Measurements from ENCODE around the gene STAB1. TPM values are rescaled to one million over a fixed set of nuclear protein-coding genes. Genes with fewer than 3 reads are reported as not detected.

STAB1 gene
- total RNA-seq, 1 donor from 2014 or later, result 6.3 TPM

DNA sequence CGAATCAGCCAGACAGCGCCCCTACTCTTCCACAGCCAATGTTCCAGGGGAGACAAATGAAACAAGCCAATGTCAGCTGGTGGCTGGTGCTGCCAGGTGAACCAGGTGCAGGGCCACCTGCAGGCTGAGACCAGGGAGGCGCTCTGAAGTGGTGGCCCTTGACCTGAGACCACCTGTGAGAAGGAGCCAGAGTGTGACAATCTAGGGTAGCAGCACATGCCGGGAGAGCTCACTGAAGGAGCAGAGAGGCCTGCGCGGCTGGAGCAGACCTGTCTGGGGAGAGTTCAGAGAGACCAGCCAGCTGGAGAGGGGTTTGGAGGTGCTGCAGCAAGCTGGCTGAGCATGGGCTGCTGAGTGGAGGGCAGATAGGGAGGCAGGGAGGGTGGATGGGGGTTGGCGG is 693 bp upstream of the STAB1 start:
- Mint-ChIP-seq H3K4me1 (ENCODE audit: low read depth, unreplicated experiment) (peaks cover 10% of the 10 kb centered on the region), H3K27ac (ENCODE audit: unreplicated experiment) (no peak overlapping the region), H3K36me3 (ENCODE audit: unreplicated experiment) (no peaks in the 10 kb centered on the region), H3K4me3 (ENCODE audit: unreplicated experiment) (no peak overlapping the region), H3K27me3 (ENCODE audit: unreplicated experiment) (peaks cover 12% of the 10 kb centered on the region), H3K9me3 (ENCODE audit: unreplicated experiment) (peaks cover 3% of the 10 kb centered on the region)
- TF ChIP-seq, protein P1, sequence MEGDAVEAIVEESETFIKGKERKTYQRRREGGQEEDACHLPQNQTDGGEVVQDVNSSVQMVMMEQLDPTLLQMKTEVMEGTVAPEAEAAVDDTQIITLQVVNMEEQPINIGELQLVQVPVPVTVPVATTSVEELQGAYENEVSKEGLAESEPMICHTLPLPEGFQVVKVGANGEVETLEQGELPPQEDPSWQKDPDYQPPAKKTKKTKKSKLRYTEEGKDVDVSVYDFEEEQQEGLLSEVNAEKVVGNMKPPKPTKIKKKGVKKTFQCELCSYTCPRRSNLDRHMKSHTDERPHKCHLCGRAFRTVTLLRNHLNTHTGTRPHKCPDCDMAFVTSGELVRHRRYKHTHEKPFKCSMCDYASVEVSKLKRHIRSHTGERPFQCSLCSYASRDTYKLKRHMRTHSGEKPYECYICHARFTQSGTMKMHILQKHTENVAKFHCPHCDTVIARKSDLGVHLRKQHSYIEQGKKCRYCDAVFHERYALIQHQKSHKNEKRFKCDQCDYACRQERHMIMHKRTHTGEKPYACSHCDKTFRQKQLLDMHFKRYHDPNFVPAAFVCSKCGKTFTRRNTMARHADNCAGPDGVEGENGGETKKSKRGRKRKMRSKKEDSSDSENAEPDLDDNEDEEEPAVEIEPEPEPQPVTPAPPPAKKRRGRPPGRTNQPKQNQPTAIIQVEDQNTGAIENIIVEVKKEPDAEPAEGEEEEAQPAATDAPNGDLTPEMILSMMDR (IDR thresholded peaks at IDR 0.05; ENCODE audit: partially characterized antibody, unreplicated experiment), result no peak
- DNase-seq, result no peak

DNA sequence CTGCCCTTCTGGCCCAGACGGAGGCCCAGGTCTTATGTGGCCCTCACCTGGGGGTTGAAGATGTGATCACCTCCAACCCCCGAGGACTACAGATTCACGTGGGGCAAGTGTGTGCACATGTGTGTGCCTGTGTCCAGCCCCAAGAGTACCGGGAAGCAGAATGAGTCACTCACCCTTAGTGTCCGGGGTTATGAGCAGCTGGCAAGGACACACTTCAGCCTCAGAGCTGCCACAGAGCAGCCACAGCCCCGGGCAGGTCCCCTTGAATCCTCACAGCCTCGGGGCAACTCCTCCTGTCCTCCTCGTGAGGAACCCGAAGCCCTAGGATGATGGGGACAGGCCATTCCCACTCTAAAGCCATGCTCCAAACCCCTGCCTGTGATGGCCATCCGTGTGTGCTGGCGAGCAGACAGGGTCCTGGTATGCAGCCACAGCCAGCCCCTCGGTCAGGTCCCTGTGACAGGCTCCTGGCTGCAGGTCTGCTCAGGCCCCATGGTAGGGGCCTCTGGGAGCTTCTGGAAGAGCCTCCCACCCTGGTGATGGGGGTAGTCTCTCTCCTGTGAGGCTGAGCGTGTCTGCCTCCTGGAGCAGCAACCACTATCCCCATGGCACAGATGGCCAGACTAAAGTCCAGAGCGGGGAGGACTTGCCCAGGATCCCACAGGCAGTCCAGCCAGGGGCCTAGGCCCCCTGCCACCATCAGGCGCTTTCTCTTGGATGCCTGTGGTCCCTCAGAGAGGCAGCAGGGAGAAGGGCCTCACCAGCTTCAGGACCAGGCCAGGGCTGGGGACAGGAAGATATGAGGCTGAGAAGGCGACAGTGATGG is 852 bp downstream of the STAB1 start:
- DNase-seq, result no peak
- H3K4me1 Mint-ChIP-seq (ENCODE audit: low read depth, unreplicated experiment), result peaks cover 18% of the 10 kb centered on the region
- no peaks in the 10 kb centered on the region for H3K36me3 Mint-ChIP-seq (ENCODE audit: unreplicated experiment)
- H3K27me3 Mint-ChIP-seq (ENCODE audit: unreplicated experiment), result peaks cover 11% of the 10 kb centered on the region
- no peaks in the 10 kb centered on the region for H3K9me3 Mint-ChIP-seq (ENCODE audit: unreplicated experiment)
- no peak overlapping the region for H3K4me3 Mint-ChIP-seq (ENCODE audit: unreplicated experiment)
- TF ChIP-seq, protein P1 (IDR thresholded peaks at IDR 0.05; ENCODE audit: partially characterized antibody, unreplicated experiment), result no peak
- peak overlapping the region; percentile 28 for H3K27ac Mint-ChIP-seq (ENCODE audit: unreplicated experiment)

DNA sequence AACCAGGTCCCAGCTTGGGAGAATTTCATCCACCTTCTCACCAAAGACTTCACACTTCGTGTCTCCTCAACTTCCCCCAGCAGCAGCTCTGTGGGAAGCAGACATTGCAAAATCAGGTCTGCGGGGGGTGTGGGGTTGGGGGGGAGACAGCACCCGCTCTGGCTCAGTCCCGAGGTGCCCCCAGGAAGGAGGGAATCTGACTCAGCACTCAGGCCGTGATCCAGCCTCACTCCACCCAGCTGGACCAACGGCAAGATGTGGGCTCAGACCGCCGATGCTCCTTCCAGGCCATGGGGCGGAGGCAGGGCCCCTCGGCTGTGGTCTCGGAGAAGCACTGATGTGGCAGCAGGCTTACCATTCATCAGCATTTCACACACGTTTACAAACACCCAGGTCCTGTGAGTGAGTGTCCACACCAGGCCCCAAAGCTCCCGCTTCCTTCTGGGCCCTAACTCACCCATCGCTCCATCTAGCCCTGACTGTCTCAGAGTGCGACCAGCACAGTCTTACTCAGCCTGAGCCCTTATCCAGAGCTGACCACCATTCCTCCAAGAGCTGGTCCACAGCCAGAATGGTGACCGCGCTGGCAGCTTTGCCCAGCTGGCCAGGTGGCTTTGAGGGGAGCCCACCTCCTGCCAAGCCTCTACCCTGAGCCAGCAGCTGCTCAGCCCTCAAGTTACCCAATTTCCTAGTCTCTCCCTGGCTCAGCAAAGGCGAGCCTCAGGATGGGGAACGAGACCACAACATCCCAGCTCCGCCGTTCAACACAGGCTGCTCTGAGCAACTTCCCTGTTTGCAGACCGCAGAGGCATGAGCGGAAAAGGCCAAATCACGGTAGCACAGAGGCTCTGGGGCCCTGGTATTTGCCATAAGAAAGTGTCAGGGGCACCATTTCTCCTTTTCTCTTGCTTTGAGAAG is 3.3 kb downstream of the STAB1 start:
- no peak for DNase-seq
- Mint-ChIP-seq H3K27me3 (ENCODE audit: unreplicated experiment) (peaks cover 11% of the 10 kb centered on the region), H3K36me3 (ENCODE audit: unreplicated experiment) (no peaks in the 10 kb centered on the region), H3K4me1 (ENCODE audit: low read depth, unreplicated experiment) (peaks cover 14% of the 10 kb centered on the region), H3K4me3 (ENCODE audit: unreplicated experiment) (no peak overlapping the region), H3K27ac (ENCODE audit: unreplicated experiment) (no peak overlapping the region), H3K9me3 (ENCODE audit: unreplicated experiment) (no peaks in the 10 kb centered on the region)
- TF ChIP-seq, protein P1 (IDR thresholded peaks at IDR 0.05; ENCODE audit: partially characterized antibody, unreplicated experiment), result no peak

DNA sequence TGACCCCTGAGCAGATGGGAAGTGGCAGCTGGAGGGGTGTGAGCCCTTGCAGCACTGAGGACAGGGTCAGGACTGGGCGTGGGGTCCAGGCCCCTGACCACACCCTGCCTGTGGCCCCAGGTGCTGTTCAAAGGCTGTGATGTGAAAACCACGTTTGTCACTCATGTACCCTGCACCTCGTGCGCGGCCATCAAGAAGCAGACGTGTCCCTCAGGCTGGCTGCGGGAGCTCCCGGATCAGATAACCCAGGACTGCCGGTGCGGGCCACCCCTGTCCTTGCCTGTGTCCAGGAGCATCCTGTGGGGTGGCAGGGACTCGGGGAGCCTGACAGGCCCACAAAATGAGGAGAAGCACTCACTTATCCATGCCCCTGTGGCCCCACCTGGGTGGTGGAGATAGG is 5.9 kb downstream of the STAB1 start:
- H3K9me3 Mint-ChIP-seq (ENCODE audit: unreplicated experiment), result no peaks in the 10 kb centered on the region
- no peak overlapping the region for H3K27ac Mint-ChIP-seq (ENCODE audit: unreplicated experiment)
- H3K4me1 Mint-ChIP-seq (ENCODE audit: low read depth, unreplicated experiment), result peaks cover 11% of the 10 kb centered on the region
- TF ChIP-seq, protein P1 (IDR thresholded peaks at IDR 0.05; ENCODE audit: partially characterized antibody, unreplicated experiment), result no peak
- H3K27me3 Mint-ChIP-seq (ENCODE audit: unreplicated experiment), result peaks cover 8% of the 10 kb centered on the region
- H3K36me3 Mint-ChIP-seq (ENCODE audit: unreplicated experiment), result no peaks in the 10 kb centered on the region
- DNase-seq, result no peak
- H3K4me3 Mint-ChIP-seq (ENCODE audit: unreplicated experiment), result no peak overlapping the region
